Psoas muscle (tissue), 8 donors: ENCODE data around the gene MRPL3. TPM values are rescaled to one million over a fixed set of nuclear protein-coding genes. Genes with fewer than 3 reads are reported as not detected.
"Not testable (repeated sequence)": the region's sequence is repeated elsewhere in the genome, so short reads cannot be mapped to it uniquely, and the experiment has no call there.

ENCODE experiments used
- ATAC-seq, 4 donors: fragments of 200-7000 bp; cut with Tn5 transposase; one replicate each; pipeline ENCODE4 v1.9.1; 2020; ENCODE audit warnings: moderate library complexity in 3 of 4, mild to moderate bottlenecking in 2 of 4
- DNase-seq, 2 donors: peaks; one replicate each; pipeline ENCODE4 v3.0.0-alpha.2; 2020
- H3K27ac ChIP-seq: fragments of 200-600 bp; one replicate; pipeline ENCODE4 v1.8.0; 2022
- H3K27me3 ChIP-seq, 3 donors: fragments of 200-600 bp in 1 of 3; one replicate each; pipeline versions ENCODE4 v1.6.1 to v1.8.0; 2013 to 2022; ENCODE audit warnings: low read length in 2 of 3, mild to moderate bottlenecking in 2 of 3, moderate library complexity in 1 of 3; ENCODE audit not compliant: insufficient read depth in 3 of 3
- H3K36me3 ChIP-seq, 2 donors: fragments of 200-600 bp in 1 of 2; one replicate each; pipeline versions ENCODE4 v1.6.1 to v1.8.0; 2013 to 2022; ENCODE audit warnings: low read depth in 1 of 2, mild to moderate bottlenecking in 1 of 2, moderate library complexity in 1 of 2; ENCODE audit not compliant: insufficient read depth in 1 of 2
- H3K4me1 ChIP-seq: fragments of 200-600 bp; one replicate; pipeline ENCODE4 v1.8.0; 2022
- H3K4me3 ChIP-seq: fragments of 200-600 bp; one replicate; pipeline ENCODE4 v1.8.0; 2022; ENCODE audit warnings: mild to moderate bottlenecking
- H3K9me3 ChIP-seq: fragments of 200-600 bp; one replicate; pipeline ENCODE4 v1.8.0; 2022
- WGBS, 3 donors: extraction: QIAGEN DNeasy Blood & Tissue Kit; methylation state at CpG; one replicate each; pipeline versions ENCODE4 v1.1.6 to v1.1.7; 2013; 5-methylcytosine and 5-hydroxymethylcytosine counted together
- intact Hi-C, 2 donors: fragments of 100-400 bp; cut with DNase I; formaldehyde crosslinking; loops; one replicate each; pipeline versions ENCODE4 v1.11.0 to v1.14.2; 2022
- polyA plus RNA-seq, 3 donors: library from polyadenylated mRNA; stranded (reverse); fragments of 200-250 nt; gene quantifications; one replicate each; pipeline ENCODE4 v1.2.3, GENCODE V29; 2013
- total RNA-seq, 4 donors: library from RNA; stranded (reverse); fragmentation: NEBNext Ultra II Directional in 2 of 4; extraction: Animal tissue kit (Norgen Biotek cat#: 25700) in 2 of 4; gene quantifications; one replicate each; pipeline versions ENCODE4 v1.2.1 to v1.2.4, GENCODE V29; 2021 to 2023
- TF ChIP-seq, protein P1 (sequence below): fragments of 200-600 bp; IDR thresholded peaks from one replicate; pipeline ENCODE4 v1.8.0; 2022; ENCODE audit warnings: antibody characterized with exemption
- donor health status: healthy with polysubstance abuse.
- donor health status: DM: no; HTN: no; CAD: no; lungs with moderate emphysema.
- donor health status: Bipolar disorder and iron deficiency.
- donor health status: healthy.
- donor health status: DM: yes; HTN: yes; CAD: no.
- donor health status: DM: no; HTN: no; CAD: no.
- donor health status: DM: no; HTN: no; CAD: no.
- donor health status: DM: yes; HTN: yes; CAD: no.

Gene MRPL3
- total and polyA plus RNA-seq, 7 donors, result 53.0 to 156 (median 85.5) TPM

GRCh38 chr3:131491775-131492174 is 11.0 kb downstream of the MRPL3 start:
- intact Hi-C loops, result loop anchor here in 1 of 2 donors (10.0 kb wide), 1 partner anchor 107 kb away; the partner anchor contains the start of gene NUDT16
- ATAC-seq (no peak), DNase-seq (no peak)
- Histone ChIP-seq H3K27ac (no peak overlapping the region), H3K4me1 (no peaks in the 10 kb centered on the region), H3K27me3 (no peaks in the 10 kb centered on the region), H3K4me3 (no peak overlapping the region), H3K36me3 (peaks cover 0 to 92% of the 10 kb centered on the region in 2 donors), H3K9me3 (no peaks in the 10 kb centered on the region)
- TF ChIP-seq, protein P1, sequence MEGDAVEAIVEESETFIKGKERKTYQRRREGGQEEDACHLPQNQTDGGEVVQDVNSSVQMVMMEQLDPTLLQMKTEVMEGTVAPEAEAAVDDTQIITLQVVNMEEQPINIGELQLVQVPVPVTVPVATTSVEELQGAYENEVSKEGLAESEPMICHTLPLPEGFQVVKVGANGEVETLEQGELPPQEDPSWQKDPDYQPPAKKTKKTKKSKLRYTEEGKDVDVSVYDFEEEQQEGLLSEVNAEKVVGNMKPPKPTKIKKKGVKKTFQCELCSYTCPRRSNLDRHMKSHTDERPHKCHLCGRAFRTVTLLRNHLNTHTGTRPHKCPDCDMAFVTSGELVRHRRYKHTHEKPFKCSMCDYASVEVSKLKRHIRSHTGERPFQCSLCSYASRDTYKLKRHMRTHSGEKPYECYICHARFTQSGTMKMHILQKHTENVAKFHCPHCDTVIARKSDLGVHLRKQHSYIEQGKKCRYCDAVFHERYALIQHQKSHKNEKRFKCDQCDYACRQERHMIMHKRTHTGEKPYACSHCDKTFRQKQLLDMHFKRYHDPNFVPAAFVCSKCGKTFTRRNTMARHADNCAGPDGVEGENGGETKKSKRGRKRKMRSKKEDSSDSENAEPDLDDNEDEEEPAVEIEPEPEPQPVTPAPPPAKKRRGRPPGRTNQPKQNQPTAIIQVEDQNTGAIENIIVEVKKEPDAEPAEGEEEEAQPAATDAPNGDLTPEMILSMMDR, result no peak
- WGBS, 3 donors, result 97 to 100% (median 98%) methylated on average over 2 of the region's 2 CpGs

- DNase-seq (no peak), ATAC-seq (no peak)
- H3K4me1 ChIP-seq, result no peaks in the 10 kb centered on the region
- H3K4me3 ChIP-seq, result no peak overlapping the region
- intact Hi-C loops, result loop anchor here in 1 of 2 donors (10.0 kb wide), 1 partner anchor 106 kb away; the partner anchor contains the start of gene NUDT16
- no peak overlapping the region for H3K27ac ChIP-seq
- TF ChIP-seq, protein P1, result no peak
- no peaks in the 10 kb centered on the region for H3K9me3 ChIP-seq
- no peaks in the 10 kb centered on the region for H3K27me3 ChIP-seq
- WGBS, 3 donors, result 88 to 95% (median 91%) methylated on average over 2 of the region's 2 CpGs
- peaks cover 0 to 88% of the 10 kb centered on the region in 2 donors for H3K36me3 ChIP-seq
These were observed 11.7 kb downstream of the MRPL3 start for GRCh38 chr3:131491084-131491483.

DNA sequence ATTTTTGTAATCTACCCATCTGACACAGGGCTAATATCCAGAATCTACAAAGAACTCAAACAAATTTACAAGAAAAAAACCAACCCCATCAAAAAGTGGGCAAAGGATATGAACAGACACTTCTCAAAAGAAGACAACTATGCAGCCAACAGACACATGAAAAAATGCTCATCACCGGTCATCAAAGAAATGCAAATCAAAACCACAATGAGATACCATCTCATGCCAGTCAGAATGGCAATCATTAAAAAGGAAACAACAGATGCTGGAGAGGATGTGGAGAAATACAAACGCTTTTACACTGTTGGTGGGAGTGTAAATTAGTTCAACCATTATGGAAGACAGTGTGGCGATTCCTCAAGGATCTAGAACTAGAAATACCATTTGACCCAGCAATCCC is 16.2 kb downstream of the MRPL3 start:
- H3K9me3 ChIP-seq, ATAC-seq, DNase-seq, H3K4me1 ChIP-seq, H3K4me3 ChIP-seq, intact Hi-C loops, H3K27me3 ChIP-seq, H3K27ac ChIP-seq: not testable (repeated sequence)
- 93 to 100% (median 99%) methylated on average over 3 of the region's 3 CpGs for WGBS, 3 donors
- H3K36me3 ChIP-seq, result peaks cover 3 to 87% of the 10 kb centered on the region in 2 donors

DNA sequence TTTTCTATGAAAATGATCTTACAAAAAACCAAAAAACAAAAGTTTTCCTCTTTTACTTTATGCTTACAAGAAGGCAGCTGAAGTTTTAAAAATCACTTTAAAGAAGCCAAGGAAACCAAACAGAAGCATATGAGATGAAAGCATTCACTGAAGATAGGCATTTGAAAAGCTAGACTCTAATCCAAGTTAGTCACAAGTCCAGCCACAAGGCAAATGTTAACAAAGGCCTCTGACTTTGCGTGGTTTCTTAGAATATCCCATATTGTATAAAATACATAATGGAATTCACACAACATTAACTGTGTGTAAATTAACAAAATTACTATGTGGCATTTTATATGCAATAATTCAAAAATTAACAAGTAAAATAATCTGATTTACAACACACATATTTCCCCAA is 17.7 kb downstream of the MRPL3 start:
- WGBS, 3 donors, result 93 to 100% (median 94%) methylated on average over 1 of the region's 1 CpG
- Histone ChIP-seq H3K9me3 (no peaks in the 10 kb centered on the region), H3K27ac (no peak overlapping the region), H3K4me1 (no peaks in the 10 kb centered on the region), H3K27me3 (no peaks in the 10 kb centered on the region), H3K4me3 (no peak overlapping the region), H3K36me3 (peaks cover 3 to 79% of the 10 kb centered on the region in 2 donors)
- TF ChIP-seq, protein P1, result no peak
- intact Hi-C loops, result no loop called here
- no peak for DNase-seq
- ATAC-seq, result no peak

- no peak overlapping the region for H3K4me3 ChIP-seq
- DNase-seq (no peak), ATAC-seq (no peak)
- TF ChIP-seq, protein P1, result no peak
- H3K27me3 ChIP-seq, result no peaks in the 10 kb centered on the region
- H3K27ac ChIP-seq, result no peak overlapping the region
- intact Hi-C loops, result no loop called here
- H3K36me3 ChIP-seq, result peaks cover 3 to 77% of the 10 kb centered on the region in 2 donors
- 86 to 88% (median 86%) methylated on average over 4 of the region's 4 CpGs for WGBS, 3 donors
- no peaks in the 10 kb centered on the region for H3K4me1 ChIP-seq
- H3K9me3 ChIP-seq, result no peaks in the 10 kb centered on the region
These were observed 18.2 kb downstream of the MRPL3 start for GRCh38 chr3:131484496-131485111.
